Measurements from ENCODE around the gene PPP1R12C. TPM values are rescaled to one million over a fixed set of nuclear protein-coding genes. Genes with fewer than 3 reads are reported as not detected.

Gene PPP1R12C
- total and polyA plus RNA-seq, 2 experiments from 2014 or later = 69.7 to 74.5 TPM

- H3K9me2 ChIP-seq (replicated peaks; ENCODE audit: insufficient read depth) = no peaks in the 10 kb centered on the region
- H3K79me2 ChIP-seq = no peaks in the 10 kb centered on the region
- no peaks in the 10 kb centered on the region for H3K36me3 ChIP-seq (replicated peaks; ENCODE audit: insufficient read depth, low read depth)
- 92% methylated on average over 15 of the region's 17 CpGs for WGBS (ENCODE audit: low lambda C conversion rate, missing lambda C conversion rate)
- DNase-seq (ENCODE audit: low spot score) = no peak
- H3K4me2 ChIP-seq = no peak overlapping the region
- H2AFZ ChIP-seq = no peak overlapping the region
- no peak for TF ChIP-seq EZH2phosphoT487 (IDR thresholded peaks at IDR 0.05; ENCODE audit: low read depth, severe bottlenecking, unreplicated experiment)
- TF ChIP-seq, protein P1, sequence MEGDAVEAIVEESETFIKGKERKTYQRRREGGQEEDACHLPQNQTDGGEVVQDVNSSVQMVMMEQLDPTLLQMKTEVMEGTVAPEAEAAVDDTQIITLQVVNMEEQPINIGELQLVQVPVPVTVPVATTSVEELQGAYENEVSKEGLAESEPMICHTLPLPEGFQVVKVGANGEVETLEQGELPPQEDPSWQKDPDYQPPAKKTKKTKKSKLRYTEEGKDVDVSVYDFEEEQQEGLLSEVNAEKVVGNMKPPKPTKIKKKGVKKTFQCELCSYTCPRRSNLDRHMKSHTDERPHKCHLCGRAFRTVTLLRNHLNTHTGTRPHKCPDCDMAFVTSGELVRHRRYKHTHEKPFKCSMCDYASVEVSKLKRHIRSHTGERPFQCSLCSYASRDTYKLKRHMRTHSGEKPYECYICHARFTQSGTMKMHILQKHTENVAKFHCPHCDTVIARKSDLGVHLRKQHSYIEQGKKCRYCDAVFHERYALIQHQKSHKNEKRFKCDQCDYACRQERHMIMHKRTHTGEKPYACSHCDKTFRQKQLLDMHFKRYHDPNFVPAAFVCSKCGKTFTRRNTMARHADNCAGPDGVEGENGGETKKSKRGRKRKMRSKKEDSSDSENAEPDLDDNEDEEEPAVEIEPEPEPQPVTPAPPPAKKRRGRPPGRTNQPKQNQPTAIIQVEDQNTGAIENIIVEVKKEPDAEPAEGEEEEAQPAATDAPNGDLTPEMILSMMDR (IDR thresholded peaks at IDR 0.05; ENCODE audit: poor library complexity) = no peak
- TF ChIP-seq EZH2 (IDR thresholded peaks at IDR 0.05; ENCODE audit: borderline replicate concordance) = no peak
- peaks cover under 1% of the 10 kb centered on the region for H3K27me3 ChIP-seq
- H3K4me3 ChIP-seq = no peak overlapping the region
- no peaks in the 10 kb centered on the region for H3K4me1 ChIP-seq (ENCODE audit: insufficient read depth)
- H4K20me1 ChIP-seq (ENCODE audit: insufficient read depth, poor library complexity, severe bottlenecking) = no peaks in the 10 kb centered on the region
- H3K27ac ChIP-seq = no peak overlapping the region
- H3K9me3 ChIP-seq (ENCODE audit: low read depth) = no peaks in the 10 kb centered on the region
These were observed 19.1 kb upstream of the PPP1R12C start for GRCh38 chr19:55136399-55137102.

GRCh38 chr19:55134736-55135135 lies 17.3 kb upstream of the PPP1R12C start:
- Histone ChIP-seq H3K4me3 (no peak overlapping the region), H3K9me2 (replicated peaks; ENCODE audit: insufficient read depth) (no peaks in the 10 kb centered on the region), H3K27me3 (no peaks in the 10 kb centered on the region), H3K36me3 (replicated peaks; ENCODE audit: insufficient read depth, low read depth) (no peaks in the 10 kb centered on the region), H4K20me1 (ENCODE audit: insufficient read depth, poor library complexity, severe bottlenecking) (no peaks in the 10 kb centered on the region), H2AFZ (no peak overlapping the region), H3K9me3 (ENCODE audit: low read depth) (no peaks in the 10 kb centered on the region), H3K79me2 (no peaks in the 10 kb centered on the region), H3K4me1 (ENCODE audit: insufficient read depth) (no peaks in the 10 kb centered on the region), H3K27ac (no peak overlapping the region), H3K4me2 (no peak overlapping the region)
- 83% methylated on average over 1 of the region's 3 CpGs for WGBS (ENCODE audit: low lambda C conversion rate, missing lambda C conversion rate)
- TF ChIP-seq EZH2 (IDR thresholded peaks at IDR 0.05; ENCODE audit: borderline replicate concordance) (no peak), EZH2phosphoT487 (IDR thresholded peaks at IDR 0.05; ENCODE audit: low read depth, severe bottlenecking, unreplicated experiment) (no peak)
- TF ChIP-seq, protein P1 (IDR thresholded peaks at IDR 0.05; ENCODE audit: poor library complexity) = no peak
- DNase-seq (ENCODE audit: low spot score) = no peak

DNA sequence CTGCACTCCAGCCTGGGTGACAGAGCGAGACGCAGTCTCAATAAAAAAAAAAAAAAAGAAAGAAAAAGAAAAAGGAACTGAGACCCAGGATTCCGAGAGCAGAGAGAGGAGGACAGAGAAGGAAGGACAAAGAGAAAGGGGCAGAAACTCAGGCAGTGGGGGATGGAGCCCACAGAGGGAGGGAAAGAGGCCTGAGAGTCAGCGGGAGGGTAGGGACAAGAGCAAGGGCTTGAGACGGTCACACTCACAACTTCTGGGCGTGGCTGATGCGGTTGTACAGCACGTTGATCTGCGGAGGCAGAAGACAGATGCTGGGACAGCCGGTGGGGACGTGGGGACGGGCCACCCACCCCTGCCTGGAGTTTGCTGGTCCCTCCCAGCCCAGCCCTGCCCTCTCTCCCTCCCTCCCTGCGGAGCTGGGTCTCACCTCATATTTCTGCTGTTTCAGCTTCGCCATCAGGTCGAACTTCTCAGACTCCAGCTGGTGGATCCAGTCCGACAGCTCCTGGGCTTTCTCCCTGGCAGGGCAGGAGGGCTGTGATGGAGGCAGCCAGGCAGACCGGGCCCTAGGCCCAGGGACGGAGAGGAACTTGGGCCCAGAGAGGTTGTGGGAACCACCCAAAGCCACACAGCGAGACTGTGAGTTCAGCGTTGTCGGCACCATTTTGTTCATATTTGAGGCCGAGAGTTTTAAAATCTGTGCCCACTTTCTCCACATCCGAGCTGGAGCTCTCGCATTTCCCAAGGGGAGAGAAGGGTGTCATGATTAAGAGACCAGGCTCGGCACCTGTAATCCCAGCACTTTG lies 16.4 kb upstream of the PPP1R12C start:
- no peak for TF ChIP-seq EZH2phosphoT487 (IDR thresholded peaks at IDR 0.05; ENCODE audit: low read depth, severe bottlenecking, unreplicated experiment)
- no peak for TF ChIP-seq EZH2 (IDR thresholded peaks at IDR 0.05; ENCODE audit: borderline replicate concordance)
- TF ChIP-seq, protein P1 (IDR thresholded peaks at IDR 0.05; ENCODE audit: poor library complexity) = no peak
- Histone ChIP-seq H3K27ac (no peak overlapping the region), H3K9me3 (ENCODE audit: low read depth) (no peaks in the 10 kb centered on the region), H4K20me1 (ENCODE audit: insufficient read depth, poor library complexity, severe bottlenecking) (no peaks in the 10 kb centered on the region), H3K9me2 (replicated peaks; ENCODE audit: insufficient read depth) (no peaks in the 10 kb centered on the region), H3K4me1 (ENCODE audit: insufficient read depth) (no peaks in the 10 kb centered on the region), H3K4me3 (no peak overlapping the region), H2AFZ (no peak overlapping the region), H3K79me2 (no peaks in the 10 kb centered on the region), H3K27me3 (no peaks in the 10 kb centered on the region), H3K36me3 (replicated peaks; ENCODE audit: insufficient read depth, low read depth) (no peaks in the 10 kb centered on the region), H3K4me2 (no peak overlapping the region)
- WGBS (ENCODE audit: low lambda C conversion rate, missing lambda C conversion rate) = 70% methylated on average over 22 of the region's 25 CpGs
- DNase-seq (ENCODE audit: low spot score) = no peak

Data from hepatocyte (in vitro differentiated cells).